ENCODE results near the gene TXK.

TXK gene

DNA sequence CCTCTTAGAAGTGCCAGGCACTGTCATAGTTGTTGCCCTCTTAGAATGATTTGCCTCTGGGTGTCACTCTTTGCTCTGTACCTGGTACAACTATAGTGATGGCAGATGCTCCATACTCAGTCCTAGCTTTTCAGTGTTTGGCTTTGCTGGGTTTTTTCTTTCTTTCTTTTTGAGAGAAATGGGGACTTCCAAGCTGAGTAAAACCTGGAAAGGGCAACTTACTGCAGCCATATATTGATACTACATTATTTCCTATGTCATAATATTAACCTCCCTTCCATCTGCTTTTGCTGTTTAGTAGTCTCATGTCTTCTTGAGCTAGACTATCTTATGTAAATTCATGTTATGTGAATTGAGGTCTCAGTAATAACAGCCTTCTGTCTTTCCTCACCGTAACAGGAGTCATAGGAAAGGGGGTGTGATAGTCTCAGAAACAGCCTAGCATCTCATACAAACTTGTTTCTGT is 68.4 kb downstream of the TXK start:
- TF ChIP-seq, protein P1, sequence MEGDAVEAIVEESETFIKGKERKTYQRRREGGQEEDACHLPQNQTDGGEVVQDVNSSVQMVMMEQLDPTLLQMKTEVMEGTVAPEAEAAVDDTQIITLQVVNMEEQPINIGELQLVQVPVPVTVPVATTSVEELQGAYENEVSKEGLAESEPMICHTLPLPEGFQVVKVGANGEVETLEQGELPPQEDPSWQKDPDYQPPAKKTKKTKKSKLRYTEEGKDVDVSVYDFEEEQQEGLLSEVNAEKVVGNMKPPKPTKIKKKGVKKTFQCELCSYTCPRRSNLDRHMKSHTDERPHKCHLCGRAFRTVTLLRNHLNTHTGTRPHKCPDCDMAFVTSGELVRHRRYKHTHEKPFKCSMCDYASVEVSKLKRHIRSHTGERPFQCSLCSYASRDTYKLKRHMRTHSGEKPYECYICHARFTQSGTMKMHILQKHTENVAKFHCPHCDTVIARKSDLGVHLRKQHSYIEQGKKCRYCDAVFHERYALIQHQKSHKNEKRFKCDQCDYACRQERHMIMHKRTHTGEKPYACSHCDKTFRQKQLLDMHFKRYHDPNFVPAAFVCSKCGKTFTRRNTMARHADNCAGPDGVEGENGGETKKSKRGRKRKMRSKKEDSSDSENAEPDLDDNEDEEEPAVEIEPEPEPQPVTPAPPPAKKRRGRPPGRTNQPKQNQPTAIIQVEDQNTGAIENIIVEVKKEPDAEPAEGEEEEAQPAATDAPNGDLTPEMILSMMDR (conservative IDR thresholded peaks at IDR 0.05; ENCODE audit: low read depth, low read length), result no peak

DNA sequence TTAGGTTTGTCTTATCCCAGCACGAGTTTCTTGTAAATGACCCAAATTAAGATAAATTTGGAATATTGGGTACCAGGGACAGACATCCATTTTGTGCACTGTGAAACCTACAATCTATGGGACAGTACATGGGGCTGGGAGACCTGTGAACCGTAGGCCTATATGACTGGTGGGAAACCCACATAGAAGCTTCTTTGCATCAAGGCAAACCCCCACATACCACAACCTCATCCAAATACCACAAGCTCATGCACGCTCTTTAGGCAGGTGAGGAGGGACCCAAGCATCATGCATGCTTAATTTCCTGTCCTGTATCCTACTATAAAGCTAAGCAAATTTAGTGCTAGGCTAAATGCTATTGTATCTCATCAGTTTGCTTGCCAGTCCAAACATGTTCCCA is 69.7 kb downstream of the TXK start:
- no peak overlapping the region for H3K4me3 ChIP-seq (ENCODE audit: low read length)
- no peak for DNase-seq (ENCODE audit: low read depth)
- TF ChIP-seq, protein P1 (conservative IDR thresholded peaks at IDR 0.05; ENCODE audit: low read depth, low read length), result no peak

More for the DNA sequence above, 68.4 kb downstream of the TXK start:
- DNase-seq (ENCODE audit: low read depth), result no peak
- no peak overlapping the region for H3K4me3 ChIP-seq (ENCODE audit: low read length)

DNA sequence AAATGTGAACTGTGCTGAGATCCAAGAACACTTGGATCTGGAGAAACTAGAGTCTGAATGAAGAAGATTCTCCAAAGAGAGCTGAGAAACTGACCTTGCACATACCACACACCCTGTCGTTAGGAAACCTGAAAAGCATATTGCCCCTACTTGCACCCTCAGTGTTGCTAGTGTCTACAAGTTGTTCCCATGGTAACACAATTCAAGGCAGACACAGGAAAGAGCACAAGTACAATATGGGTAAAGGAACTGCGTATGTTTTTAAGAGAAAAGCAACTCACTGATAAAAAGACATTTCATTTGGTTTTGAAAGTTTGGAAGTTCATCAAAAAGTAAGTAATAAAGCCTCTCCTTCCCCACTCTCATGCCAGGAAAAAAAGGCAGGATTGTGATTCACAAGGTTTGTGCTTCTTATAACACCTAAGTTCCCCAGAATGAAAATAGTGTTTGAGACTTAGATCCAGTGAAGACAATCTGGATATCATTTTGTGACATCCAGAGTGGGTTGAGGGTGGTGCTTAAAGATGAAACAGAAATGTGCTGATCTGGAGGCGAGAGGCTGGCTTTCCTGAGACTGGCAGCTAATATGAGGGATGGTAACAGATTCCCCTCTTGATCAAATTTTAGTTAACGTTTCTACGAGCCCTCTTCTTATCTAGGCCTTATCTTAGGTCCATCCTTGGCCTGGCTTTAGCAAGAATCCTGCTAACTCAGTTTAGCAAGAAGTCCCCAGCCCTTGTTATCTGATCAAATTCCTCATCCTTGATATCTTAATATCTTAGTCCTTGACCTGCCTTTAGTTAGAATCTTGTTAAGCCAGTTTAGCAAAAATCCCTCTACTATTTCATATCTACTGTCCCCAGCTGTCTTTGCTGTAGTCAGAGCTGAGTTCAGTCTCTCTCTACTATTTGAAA is 75.2 kb downstream of the TXK start:
- no peak for DNase-seq (ENCODE audit: low read depth)
- H3K4me3 ChIP-seq (ENCODE audit: low read length), result no peak overlapping the region
- TF ChIP-seq, protein P1 (conservative IDR thresholded peaks at IDR 0.05; ENCODE audit: low read depth, low read length), result no peak

DNA sequence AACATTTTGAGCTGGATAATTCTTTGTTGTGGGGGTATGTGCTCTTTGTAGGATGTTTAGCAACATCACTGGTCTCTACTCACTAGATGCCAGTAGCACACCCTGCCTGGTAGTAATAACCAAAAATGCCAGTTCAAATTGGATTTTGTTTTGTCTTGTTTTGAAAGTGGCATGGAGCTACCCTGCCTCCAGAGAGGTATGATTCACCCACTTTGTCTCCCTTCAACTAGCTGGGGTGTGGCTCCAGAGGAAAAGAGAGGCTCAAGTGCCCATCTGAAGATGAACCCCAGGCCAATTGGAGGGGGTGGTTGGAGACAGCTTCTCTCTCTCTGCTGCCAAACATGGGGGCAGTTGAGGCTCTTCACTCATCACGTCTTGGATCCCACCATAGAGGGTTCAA is 83.0 kb downstream of the TXK start:
- TF ChIP-seq, protein P1 (conservative IDR thresholded peaks at IDR 0.05; ENCODE audit: low read depth, low read length), result no peak
- no peak for DNase-seq (ENCODE audit: low read depth)
- H3K4me3 ChIP-seq (ENCODE audit: low read length), result no peak overlapping the region

DNA sequence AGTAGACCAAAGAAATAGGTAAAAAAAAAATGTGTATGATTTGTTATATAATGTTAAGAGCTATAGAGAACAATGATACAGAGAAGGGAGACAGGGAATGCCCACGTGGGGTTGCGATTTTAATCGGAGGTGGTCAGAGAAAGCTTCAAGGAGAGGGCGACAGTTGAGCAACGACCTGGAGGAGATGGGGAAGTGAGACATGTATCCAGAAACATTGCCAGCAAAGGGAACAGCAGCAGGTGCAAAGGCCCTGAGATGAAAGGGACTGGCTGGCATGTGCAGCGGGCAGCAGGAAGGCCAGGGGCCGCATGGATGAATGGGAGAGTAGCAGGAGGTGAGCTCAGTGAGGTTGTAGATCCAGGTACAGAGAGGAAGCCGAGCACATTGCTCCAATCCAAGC is 84.6 kb downstream of the TXK start:
- no peak overlapping the region for H3K4me3 ChIP-seq (ENCODE audit: low read length)
- TF ChIP-seq, protein P1 (conservative IDR thresholded peaks at IDR 0.05; ENCODE audit: low read depth, low read length), result no peak
- no peak for DNase-seq (ENCODE audit: low read depth)

DNA sequence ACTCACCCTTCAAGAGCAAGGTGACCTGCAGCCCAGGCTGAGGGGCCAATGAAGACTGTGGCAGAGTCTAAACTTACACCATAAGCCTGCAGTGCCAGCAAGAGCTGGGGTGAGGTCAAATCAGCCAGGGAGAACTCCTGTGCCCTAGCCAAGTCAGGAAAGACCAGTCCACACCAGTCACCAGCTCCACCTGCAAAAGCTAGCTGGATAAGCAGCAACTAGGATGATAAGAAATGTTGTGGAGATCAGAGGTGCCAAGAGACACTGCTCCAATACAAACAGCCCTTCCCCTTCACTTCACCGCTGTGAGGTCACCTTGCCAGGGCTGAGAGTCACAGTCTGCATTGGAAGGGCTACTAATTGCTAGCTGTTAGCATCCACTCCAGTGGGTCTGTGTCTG is 86.2 kb downstream of the TXK start:
- no peak overlapping the region for H3K4me3 ChIP-seq (ENCODE audit: low read length)
- no peak for DNase-seq (ENCODE audit: low read depth)
- TF ChIP-seq, protein P1 (conservative IDR thresholded peaks at IDR 0.05; ENCODE audit: low read depth, low read length), result no peak

DNA sequence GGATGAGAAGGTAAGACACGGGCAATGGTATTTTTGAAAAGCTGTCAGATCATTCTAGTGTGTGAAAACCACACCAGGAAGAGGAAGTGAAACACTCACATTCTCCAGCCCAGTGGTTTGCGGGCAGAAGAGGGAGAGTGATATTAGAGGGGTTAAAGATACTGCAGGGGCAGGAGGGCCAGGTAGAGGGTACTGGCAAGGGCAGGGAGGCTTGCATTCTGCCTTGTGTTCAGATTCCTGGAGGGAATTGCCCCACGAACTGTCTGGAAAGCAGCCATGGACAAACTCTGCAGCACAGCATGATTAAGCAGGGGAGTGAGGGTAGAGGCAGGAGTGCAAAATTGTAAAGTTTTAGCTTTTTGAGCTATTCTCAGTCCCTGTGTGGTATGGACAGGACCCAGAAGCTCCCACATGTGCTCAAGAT is 86.6 kb downstream of the TXK start:
- DNase-seq (ENCODE audit: low read depth), result no peak
- TF ChIP-seq, protein P1 (conservative IDR thresholded peaks at IDR 0.05; ENCODE audit: low read depth, low read length), result no peak
- no peak overlapping the region for H3K4me3 ChIP-seq (ENCODE audit: low read length)
